Adrenal gland (tissue), 5 donors: ENCODE measurements around the gene GNRH2.

Source experiments
- CTCF ChIP-seq, 6 experiments: fragments of 450-650 bp in 4 of 6; fragments of 200-600 bp in 2 of 6; sonication (generic) in 1 of 6; IDR thresholded peaks; 1 replicate in 5 of 6; 2 replicates in 1 of 6; pipeline versions ENCODE4 v1.5.1 to v1.8.0; 2016 to 2021; ENCODE audit warnings: antibody characterized with exemption in 6 of 6, mild to moderate bottlenecking in 2 of 6, moderate library complexity in 1 of 6
- POLR2A ChIP-seq, 2 donors: fragments of 450-650 bp; IDR thresholded peaks; one replicate each; pipeline ENCODE4 v1.6.1; 2017; ENCODE audit warnings: antibody characterized with exemption in 2 of 2, mild to moderate bottlenecking in 2 of 2, moderate library complexity in 1 of 2
- donor health status: DM: no; HTN: no; CAD: no.

- no peak for TF ChIP-seq CTCF (IDR thresholded peaks at IDR 0.05)
- no peak for TF ChIP-seq POLR2A (IDR thresholded peaks at IDR 0.05)
Observed at GRCh38 chr20:3085571-3086072, 42.2 kb downstream of the GNRH2 start.
